ENCODE measurements around the gene STK25. TPM values are rescaled to one million over a fixed set of nuclear protein-coding genes. Genes with fewer than 3 reads are reported as not detected.
A peak's percentile ranks its signal among the peaks of the same experiment; 100 is the strongest.
"Not testable (repeated sequence)": the region's sequence is repeated elsewhere in the genome, so short reads cannot be mapped to it uniquely, and the experiment has no call there.

STK25 gene
- total RNA-seq, 1 donor from 2014 or later = 445 TPM

DNA sequence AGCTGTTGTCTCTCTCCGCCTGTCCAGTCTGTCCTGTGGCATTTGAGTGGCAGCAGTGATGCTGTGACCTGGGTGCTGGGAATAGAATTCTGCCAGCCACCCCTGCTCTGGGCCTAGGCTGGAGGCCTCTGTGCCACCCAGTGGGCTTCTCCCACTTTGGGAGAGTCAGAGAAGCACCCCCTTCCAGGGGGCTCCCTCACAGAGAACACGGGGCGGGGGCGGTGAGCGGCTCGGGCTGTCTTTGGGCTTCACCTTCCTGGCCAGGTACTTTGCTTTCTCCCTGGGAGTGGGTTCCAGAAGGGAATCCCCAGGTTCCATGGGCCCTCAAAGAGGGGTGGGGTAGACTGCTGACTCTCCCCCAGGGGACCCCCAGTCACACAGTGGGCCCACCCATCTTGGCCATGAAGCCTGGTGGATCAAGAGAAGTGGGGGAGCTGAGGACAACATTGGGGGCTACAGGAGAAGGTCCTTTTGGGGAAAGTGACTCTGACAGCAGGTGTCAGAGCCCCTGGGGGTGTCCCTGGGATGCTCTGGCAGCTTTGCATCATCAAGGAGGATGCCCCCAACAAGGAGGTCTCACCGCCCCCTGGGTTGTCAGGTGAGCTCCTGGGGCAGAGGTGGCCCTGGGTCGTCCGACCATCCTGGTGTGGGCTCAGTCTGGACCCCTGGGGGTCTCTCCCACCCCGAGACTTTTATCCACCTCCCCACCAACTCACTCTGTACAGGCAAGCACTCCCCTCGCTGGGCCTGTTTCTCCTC lies 31.4 kb upstream of the STK25 start:
- no peak for DNase-seq

DNA sequence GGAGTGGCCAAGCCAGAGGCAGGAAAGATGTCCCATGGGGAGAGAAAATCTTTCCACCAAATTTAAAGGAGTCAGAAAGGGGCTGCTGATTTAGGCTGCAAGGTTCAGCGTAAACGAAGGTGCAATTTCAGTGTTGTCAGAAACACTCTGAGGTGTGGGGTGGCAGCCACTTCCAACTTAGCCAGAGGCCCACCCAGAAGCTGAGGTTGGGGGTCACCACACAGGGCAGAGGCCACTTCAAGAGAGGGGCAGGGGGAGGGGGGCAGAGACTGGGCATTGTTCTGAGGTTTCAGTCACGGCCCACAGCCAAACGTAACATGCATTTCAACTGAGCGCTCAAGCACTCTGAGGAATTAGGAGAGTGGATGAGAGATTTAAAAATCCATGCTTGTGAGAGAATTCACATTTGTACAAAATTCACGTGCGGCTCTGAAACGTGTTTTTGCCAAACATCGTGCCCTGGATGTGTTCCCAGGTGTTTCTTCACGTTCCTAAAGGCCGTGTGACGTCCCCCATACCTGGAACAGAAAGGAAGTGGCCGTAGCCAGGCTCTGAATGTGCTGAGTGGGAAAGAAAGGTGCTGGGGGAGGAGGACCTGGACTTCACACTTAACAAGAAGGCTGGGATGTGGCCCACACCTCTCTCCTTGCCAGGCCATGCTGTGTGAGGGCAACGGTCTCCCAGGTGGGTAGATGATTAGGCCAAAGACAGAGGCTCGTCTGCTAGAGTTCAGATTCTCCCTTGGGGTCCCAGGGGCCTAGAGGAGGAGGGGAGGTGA lies 30.6 kb upstream of the STK25 start:
- DNase-seq = no peak

DNA sequence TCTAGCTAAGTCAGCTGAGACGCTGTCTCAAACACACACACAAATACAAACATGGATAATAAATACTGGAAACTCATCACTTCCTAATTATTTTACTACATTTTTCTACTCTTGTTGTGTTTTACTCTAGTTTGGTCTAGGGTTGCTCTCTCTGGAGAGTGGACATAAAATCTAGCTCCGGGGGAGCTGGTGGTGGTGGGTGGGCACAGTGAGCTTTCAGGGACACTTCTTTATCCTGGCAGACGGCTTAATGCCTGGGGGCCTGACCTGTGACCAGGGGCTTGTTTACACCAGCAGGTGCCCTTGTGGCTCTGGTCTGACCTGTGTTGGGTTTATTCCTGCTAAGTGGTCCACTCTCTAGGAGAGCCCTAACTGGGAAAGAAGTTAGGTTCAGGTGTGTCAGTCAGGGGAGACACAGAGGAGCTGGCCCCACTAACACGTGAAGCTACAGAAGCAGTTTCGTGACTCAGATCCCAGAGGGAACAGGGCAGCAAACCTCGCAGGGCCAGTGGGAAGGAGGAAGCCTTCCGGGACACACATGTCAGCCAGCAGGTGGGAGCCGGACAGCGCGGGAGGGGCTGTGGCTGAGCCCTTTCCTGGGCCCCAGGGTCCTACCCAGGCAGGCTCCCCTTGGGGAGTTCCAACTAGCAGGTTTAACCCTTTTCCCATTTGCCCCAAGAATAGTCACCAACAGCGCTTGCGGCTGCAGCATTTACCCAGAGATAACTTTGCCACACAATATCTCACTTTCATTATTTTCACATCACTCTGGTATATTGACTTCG lies 27.7 kb upstream of the STK25 start:
- DNase-seq = no peak

DNA sequence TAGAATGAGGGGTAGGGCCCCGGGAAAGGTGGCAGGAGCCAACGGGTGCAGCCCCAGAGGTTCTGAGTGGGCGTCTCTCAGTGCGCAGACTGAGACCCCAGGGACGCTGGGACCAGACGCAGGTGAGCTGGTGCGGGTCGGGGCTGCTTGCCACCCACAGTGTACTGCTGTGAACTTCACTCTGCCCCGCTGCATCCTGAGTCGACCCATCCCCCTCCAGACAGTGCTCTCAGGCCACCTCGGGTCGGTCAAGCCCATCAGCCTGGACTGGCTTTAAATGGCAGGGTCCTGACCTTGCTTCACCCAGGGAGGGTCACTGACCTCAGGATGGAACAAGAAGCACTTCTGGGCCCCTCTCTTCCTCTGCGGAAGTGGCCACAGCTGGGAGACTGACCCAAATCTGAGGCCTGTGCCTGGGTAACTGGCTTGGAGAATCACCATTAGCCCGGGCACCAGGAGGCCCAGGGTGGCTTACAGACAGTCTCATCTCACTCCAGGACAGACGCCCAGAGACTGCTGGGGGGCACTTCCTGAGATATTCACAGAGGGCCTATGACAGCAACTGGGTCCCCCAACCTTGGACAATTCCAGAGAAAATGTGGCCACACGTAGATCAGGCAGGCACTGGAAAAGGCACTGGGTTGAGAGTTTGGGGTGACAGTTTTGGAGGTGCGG lies 26.5 kb upstream of the STK25 start:
- no peak for DNase-seq

GRCh38 chr2:241534293-241534692 lies 25.9 kb upstream of the STK25 start:
- DNase-seq = no peak

DNA sequence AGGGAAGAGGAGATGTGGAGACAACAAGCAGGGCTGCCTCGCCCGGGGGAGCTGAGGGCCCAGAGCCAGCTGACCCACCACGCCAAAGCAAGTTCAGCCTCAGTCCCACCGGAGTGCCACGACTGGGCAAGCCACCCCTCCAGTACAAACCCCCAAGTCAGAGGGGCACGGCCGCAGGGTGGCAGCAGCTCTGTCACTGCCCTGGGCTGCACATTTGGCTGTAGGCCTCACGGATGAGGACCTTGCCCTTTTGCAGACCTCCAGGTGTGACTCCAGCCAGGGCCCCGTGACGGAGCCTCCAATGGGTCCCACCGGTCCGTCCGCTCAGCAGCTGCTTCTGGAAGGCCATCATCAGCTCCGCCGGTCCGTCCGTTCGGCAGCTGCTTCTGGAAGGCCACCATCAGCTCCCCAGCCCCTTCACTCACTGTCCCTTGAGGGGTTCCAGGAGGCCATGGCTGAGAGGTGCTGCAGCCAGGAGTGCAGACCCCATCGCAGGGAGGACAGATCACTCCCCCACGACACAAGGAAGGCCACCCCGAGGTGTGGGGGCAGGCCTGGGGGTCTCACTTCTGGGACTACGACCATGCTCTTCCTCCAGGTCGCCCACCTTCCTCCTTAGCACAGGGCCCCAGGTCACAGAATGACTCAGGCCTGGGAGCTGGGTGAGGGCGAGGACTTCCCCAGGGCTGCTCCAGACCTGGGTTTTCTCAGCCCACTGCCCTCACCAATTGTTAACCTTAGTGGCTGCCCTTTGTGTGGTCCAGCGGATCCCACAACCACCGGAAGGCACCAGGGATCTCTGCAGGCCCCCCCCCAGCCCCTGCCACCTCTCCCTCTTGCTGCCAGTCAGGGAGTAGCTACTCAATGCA lies 24.6 kb upstream of the STK25 start:
- DNase-seq = no peak

DNA sequence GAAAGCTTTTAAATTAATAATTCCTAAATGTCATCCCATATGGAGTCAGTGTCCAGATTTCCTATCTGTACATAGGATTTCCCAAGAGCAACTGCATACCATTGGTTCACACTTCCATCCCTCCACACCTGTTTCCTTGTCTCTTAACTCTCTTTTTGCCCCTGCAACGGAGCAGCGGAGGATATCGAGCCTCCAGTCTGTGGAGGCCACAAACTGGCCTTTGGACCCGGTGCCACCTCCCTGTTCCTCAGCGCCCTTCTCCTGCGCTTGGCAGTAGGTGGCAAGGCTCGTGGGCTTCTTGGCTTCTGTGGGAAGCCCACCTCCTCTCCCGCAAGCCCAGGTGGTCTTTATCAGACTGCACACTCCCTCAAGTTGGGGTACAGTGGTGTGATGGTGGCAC lies 23.8 kb upstream of the STK25 start:
- no peak for DNase-seq

DNA sequence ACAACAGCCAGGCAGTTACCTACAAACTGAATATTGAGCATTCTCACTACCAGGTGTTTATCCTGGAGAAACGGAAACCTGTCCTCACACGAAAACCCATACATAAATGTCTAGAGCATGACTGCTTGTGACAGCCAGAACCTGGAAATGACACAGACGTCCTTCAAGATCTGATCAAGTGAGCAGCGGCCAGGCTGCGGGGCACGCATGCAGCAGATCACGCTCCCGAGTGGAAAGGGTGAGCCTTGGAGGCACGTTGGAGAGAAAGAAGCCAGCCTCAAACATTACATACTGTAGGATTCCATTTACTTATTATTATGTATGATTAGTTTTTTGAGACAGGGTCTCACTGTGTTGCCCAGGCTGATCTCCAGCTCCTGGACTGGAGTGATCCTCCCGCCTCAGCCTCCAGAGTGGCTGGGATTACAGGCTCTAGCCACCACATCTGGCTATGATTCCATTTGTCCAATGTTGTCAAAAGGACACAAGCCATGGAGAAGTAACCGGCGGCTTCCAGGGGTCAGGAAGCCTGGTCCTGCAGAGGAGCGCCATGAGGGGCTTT lies 22.9 kb upstream of the STK25 start:
- DNase-seq = no peak

GRCh38 chr2:241530571-241530970 lies 22.2 kb upstream of the STK25 start:
- DNase-seq = no peak

- not testable (repeated sequence) for DNase-seq
Measured at GRCh38 chr2:241525818-241526780, 17.7 kb upstream of the STK25 start.

GRCh38 chr2:241522477-241522876 lies 14.1 kb upstream of the STK25 start:
- DNase-seq = no peak

GRCh38 chr2:241519669-241520068 lies 11.3 kb upstream of the STK25 start:
- no peak for DNase-seq

DNA sequence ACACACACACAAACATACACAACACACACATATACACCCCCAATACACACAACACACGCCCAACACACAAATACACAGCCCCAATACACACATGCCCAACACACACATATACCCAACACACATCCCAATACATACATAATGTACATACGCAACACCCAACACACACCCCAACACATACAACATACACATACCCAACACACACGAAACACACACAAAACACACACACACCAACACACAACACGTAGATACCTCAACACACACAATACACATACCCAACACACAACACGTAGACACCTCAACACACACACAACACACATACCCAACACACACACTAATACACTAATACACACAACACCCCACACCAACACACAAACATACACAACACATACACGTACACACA lies 8.9 kb upstream of the STK25 start:
- DNase-seq = no peak

- DNase-seq = no peak
Measured at GRCh38 chr2:241516520-241516965, 8.2 kb upstream of the STK25 start.

DNA sequence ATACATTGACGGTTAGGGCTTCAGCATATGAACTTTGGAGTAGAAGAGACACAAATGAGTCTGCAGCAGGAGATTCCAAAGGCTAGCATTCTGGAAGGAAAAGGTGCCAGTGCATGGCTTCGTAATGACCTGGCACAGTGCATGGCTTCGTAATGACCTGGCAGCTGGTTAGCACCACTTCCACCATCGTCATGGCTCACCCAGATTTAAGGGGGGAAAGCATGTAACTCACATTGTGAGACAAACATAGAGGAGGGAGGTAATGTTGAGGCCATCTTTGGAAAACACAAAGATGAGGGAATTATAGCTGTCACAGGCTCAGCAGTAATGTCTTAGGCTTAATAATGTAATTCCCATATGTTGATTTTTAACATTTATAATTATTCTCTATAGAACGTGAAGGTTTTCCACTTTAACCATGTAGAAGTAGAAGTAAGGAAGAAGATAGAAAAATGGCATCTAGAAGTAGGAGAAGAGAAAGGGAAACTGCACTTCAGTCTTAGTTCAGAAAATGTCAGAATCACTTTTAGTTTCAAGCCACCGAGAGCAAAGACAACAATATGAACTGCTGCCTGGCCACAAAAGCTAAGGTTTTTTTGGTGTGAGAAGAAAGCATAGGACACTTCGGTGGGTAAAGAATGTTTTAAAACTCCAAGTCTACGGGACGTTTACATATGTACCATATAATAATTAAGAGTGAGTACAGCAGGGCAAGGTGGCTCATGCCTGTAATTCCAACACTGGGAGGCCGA lies 6.8 kb upstream of the STK25 start:
- DNase-seq = no peak

GRCh38 chr2:241514553-241514952 lies 6.2 kb upstream of the STK25 start:
- peak; percentile 27 for DNase-seq

DNA sequence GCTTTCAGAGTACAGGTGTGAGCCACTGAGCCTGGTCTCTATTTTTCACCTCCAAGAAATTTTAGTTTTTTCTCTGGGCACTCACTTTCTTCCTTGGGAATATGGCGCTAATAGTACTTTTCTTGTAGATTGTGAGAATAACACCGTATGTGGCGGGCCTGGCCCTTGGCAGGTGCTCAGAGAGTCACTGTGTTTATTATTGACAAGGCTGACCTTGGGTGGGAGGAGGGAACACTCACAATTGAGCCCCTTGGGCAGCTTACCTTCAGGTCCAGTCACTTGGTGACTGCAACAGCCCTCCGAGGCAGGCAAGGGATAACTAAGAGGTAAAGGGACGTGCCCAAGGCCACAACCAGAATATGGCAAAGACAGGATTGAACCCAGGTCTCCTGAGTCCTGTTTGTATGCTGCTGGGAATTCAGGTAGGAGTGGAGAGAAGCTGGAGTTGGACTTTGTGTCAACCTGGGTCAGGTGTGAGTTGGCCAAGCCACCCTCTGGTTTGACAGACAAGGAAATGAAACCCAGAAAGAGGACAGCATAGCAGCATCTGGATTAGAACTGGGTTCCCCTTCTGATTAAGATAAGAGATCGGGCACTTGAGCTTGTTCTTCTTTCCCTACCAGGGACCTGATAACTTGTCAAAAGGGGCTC lies 2.8 kb upstream of the STK25 start:
- DNase-seq = no peak

DNA sequence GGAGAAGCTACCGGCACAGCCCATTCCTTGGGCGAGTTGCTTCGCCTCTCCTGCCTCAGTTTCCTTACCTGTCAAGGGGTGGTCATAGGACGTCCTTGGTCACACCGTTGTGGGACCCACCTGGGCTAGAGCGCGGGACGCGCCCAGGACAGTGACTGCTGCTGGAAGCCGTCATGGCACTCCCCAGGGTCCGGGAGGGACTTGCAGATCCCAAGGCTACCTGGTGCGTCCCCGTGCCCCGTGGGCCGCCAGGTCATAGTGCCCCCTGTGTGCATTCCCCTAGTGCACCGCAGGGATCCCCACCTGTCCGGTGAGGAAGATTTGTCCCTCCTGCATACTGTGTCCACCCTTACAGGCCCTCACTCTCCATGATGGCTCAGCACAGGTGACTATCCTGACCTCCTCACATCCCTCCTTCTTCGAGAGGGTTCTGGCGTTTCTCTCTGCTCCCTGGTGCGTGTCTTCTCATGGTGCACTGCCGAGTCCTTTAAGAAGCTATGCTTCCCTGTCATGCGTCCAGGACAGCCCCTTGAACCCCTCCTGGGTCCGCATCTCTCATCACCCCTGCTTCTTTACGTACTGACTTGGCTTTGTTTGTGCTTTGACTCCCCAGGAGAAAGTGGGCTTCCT lies 886 bp upstream of the STK25 start:
- DNase-seq = no peak

All from dermis blood vessel endothelial cell (primary cell).